ENCODE data around the gene ABTB1. TPM values are rescaled to one million over a fixed set of nuclear protein-coding genes. Genes with fewer than 3 reads are reported as not detected.
"Not testable (repeated sequence)": the region's sequence is repeated elsewhere in the genome, so short reads cannot be mapped to it uniquely, and the experiment has no call there.

ABTB1 gene
- total RNA-seq, 2 donors from 2014 or later, result 10.7 to 14.4 TPM

DNA sequence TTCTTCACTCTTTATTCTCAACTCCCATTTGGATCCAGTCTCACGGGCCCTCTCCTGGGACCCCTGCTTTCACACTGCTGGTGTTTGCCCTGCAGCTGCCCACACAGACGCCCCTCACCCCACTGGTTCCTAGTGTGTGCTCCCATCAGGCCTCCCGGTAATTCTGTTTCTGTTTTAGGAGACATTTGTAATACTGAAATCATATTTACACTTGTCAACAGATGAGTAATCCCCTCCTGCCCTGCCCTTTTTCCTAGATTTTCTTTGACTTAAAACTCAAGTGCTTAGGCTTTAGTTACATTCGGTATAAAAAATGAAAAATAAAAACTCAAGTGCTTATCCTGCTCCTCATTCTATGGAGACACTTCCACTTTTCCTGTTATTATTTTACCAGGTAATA lies 18.4 kb upstream of the ABTB1 start:
- Mint-ChIP-seq H3K27ac (no peak overlapping the region), H3K4me1 (no peaks in the 10 kb centered on the region), H3K4me3 (no peak overlapping the region), H3K9me3 (no peaks in the 10 kb centered on the region), H3K27me3 (ENCODE audit: insufficient read depth) (no peaks in the 10 kb centered on the region), H3K36me3 (ENCODE audit: low read depth) (no peaks in the 10 kb centered on the region)
- Histone ChIP-seq H3K9ac (ENCODE audit: extremely low read depth, low read length, poor library complexity, severe bottlenecking) (no peak overlapping the region), H3K36me3 (ENCODE audit: control insufficient read depth, insufficient read depth, low read length) (no peaks in the 10 kb centered on the region), H3K27ac (ENCODE audit: low read depth, low read length) (no peak overlapping the region), H3K9me3 (ENCODE audit: control insufficient read depth, low read length) (no peaks in the 10 kb centered on the region), H3K27me3 (ENCODE audit: control insufficient read depth, insufficient read depth, low read length, poor library complexity, severe bottlenecking) (no peaks in the 10 kb centered on the region), H3K4me3 (ENCODE audit: low read length) (no peak overlapping the region), H3K4me1 (ENCODE audit: control insufficient read depth, insufficient read depth, low read length) (no peaks in the 10 kb centered on the region)
- TF ChIP-seq, protein P1, sequence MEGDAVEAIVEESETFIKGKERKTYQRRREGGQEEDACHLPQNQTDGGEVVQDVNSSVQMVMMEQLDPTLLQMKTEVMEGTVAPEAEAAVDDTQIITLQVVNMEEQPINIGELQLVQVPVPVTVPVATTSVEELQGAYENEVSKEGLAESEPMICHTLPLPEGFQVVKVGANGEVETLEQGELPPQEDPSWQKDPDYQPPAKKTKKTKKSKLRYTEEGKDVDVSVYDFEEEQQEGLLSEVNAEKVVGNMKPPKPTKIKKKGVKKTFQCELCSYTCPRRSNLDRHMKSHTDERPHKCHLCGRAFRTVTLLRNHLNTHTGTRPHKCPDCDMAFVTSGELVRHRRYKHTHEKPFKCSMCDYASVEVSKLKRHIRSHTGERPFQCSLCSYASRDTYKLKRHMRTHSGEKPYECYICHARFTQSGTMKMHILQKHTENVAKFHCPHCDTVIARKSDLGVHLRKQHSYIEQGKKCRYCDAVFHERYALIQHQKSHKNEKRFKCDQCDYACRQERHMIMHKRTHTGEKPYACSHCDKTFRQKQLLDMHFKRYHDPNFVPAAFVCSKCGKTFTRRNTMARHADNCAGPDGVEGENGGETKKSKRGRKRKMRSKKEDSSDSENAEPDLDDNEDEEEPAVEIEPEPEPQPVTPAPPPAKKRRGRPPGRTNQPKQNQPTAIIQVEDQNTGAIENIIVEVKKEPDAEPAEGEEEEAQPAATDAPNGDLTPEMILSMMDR (conservative IDR thresholded peaks at IDR 0.05), result no peak
- no peak for DNase-seq
- WGBS, 2 experiments (ENCODE audit: insufficient coverage in 1 of 2, insufficient read length in 1 of 2), result 91 to 96% methylated on average over 3 to 4 of the region's 4 CpGs

DNA sequence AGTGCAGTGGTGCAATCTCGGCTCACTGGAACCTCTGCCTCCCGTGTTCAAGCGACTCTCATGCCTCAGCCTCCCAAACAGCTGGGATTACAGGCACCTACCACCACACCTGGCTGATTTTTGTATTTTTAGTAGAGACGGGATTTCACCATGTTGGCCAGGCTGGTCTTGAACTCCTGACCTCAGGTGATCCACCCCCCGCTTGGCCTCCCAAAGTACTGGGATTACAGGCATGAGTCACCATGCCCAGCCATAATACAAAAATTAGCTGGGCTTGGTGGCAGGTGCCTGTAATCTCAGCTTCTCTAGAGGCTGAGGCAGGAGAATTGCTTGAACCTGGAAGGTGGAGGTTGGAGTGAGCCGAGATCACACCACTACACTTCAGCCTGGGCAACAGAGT lies 17.8 kb upstream of the ABTB1 start:
- not testable (repeated sequence) for H3K4me1 ChIP-seq (ENCODE audit: control insufficient read depth, insufficient read depth, low read length); H3K36me3 ChIP-seq (ENCODE audit: control insufficient read depth, insufficient read depth, low read length); DNase-seq; H3K27ac ChIP-seq (ENCODE audit: low read depth, low read length); H3K27ac Mint-ChIP-seq; H3K4me3 ChIP-seq (ENCODE audit: low read length); H3K27me3 Mint-ChIP-seq (ENCODE audit: insufficient read depth); H3K4me3 Mint-ChIP-seq; H3K9me3 Mint-ChIP-seq; H3K9ac ChIP-seq (ENCODE audit: extremely low read depth, low read length, poor library complexity, severe bottlenecking); H3K27me3 ChIP-seq (ENCODE audit: control insufficient read depth, insufficient read depth, low read length, poor library complexity, severe bottlenecking); H3K36me3 Mint-ChIP-seq (ENCODE audit: low read depth); H3K4me1 Mint-ChIP-seq; H3K9me3 ChIP-seq (ENCODE audit: control insufficient read depth, low read length)
- WGBS, 2 experiments (ENCODE audit: insufficient coverage in 1 of 2, insufficient read length in 1 of 2), result 88 to 90% methylated on average over 2 to 5 of the region's 6 CpGs

DNA sequence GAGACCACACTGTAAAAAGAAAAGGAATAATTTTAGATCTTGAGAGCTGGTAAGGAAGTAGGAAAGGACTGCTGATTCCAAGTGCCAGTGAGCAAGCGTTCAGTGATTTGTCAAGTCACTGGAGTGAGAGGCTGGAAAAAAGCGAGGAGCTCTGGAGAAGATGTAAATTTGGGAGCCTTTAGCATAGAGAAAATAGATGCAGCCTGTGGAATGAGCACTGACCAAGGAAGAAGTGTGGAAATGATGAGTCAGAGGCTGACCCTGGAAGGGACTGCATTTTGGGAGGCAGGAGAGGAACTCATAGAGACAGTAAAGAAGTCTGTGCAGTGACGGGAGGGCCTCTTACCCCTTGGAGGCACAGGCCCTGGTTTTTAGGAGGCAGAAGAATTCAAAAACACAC lies 17.1 kb upstream of the ABTB1 start:
- no peaks in the 10 kb centered on the region for H3K4me1 Mint-ChIP-seq
- DNase-seq, result no peak
- WGBS, 2 experiments (ENCODE audit: insufficient coverage in 1 of 2, insufficient read length in 1 of 2), result 85 to 88% methylated on average over 2 to 3 of the region's 3 CpGs
- no peak overlapping the region for H3K4me3 Mint-ChIP-seq
- no peaks in the 10 kb centered on the region for H3K9me3 ChIP-seq (ENCODE audit: control insufficient read depth, low read length)
- H3K27ac ChIP-seq (ENCODE audit: low read depth, low read length), result no peak overlapping the region
- H3K27me3 Mint-ChIP-seq (ENCODE audit: insufficient read depth), result no peaks in the 10 kb centered on the region
- TF ChIP-seq, protein P1 (conservative IDR thresholded peaks at IDR 0.05), result no peak
- H3K4me3 ChIP-seq (ENCODE audit: low read length), result no peak overlapping the region
- no peaks in the 10 kb centered on the region for H3K9me3 Mint-ChIP-seq
- H3K27me3 ChIP-seq (ENCODE audit: control insufficient read depth, insufficient read depth, low read length, poor library complexity, severe bottlenecking), result no peaks in the 10 kb centered on the region
- H3K36me3 Mint-ChIP-seq (ENCODE audit: low read depth), result no peaks in the 10 kb centered on the region
- no peaks in the 10 kb centered on the region for H3K36me3 ChIP-seq (ENCODE audit: control insufficient read depth, insufficient read depth, low read length)
- H3K27ac Mint-ChIP-seq, result peak overlapping the region; percentile 17
- H3K4me1 ChIP-seq (ENCODE audit: control insufficient read depth, insufficient read depth, low read length), result no peaks in the 10 kb centered on the region
- H3K9ac ChIP-seq (ENCODE audit: extremely low read depth, low read length, poor library complexity, severe bottlenecking), result no peak overlapping the region

DNA sequence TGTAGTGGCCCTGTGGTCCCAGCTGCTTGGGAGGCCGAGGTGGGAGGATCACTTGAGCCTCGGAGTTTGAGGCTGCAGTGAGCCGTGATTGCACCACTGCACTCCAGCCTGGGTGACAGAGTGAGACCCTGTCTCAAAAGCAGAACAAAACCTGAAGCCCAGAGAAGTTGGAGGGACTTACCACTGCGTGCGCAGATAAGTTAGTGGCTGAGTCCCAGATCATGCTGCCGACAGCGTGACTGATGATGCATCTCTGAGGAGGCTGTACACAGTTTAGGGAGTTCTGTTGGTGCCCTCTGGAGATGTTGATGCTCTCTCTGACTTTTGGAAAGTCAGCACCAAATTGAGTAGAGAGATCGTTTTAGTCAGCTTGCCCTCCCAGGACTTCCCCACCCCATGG lies 15.8 kb upstream of the ABTB1 start:
- Histone ChIP-seq H3K4me1 (ENCODE audit: control insufficient read depth, insufficient read depth, low read length) (no peaks in the 10 kb centered on the region), H3K4me3 (ENCODE audit: low read length) (no peak overlapping the region), H3K9me3 (ENCODE audit: control insufficient read depth, low read length) (no peaks in the 10 kb centered on the region), H3K27me3 (ENCODE audit: control insufficient read depth, insufficient read depth, low read length, poor library complexity, severe bottlenecking) (no peaks in the 10 kb centered on the region), H3K9ac (ENCODE audit: extremely low read depth, low read length, poor library complexity, severe bottlenecking) (no peak overlapping the region), H3K27ac (ENCODE audit: low read depth, low read length) (no peak overlapping the region), H3K36me3 (ENCODE audit: control insufficient read depth, insufficient read depth, low read length) (no peaks in the 10 kb centered on the region)
- Mint-ChIP-seq H3K27ac (no peak overlapping the region), H3K36me3 (ENCODE audit: low read depth) (no peaks in the 10 kb centered on the region), H3K9me3 (no peaks in the 10 kb centered on the region), H3K4me1 (no peaks in the 10 kb centered on the region), H3K4me3 (no peak overlapping the region), H3K27me3 (ENCODE audit: insufficient read depth) (no peaks in the 10 kb centered on the region)
- WGBS, 2 experiments (ENCODE audit: insufficient coverage in 1 of 2, insufficient read length in 1 of 2), result 86 to 95% methylated on average over 7 to 8 of the region's 8 CpGs
- DNase-seq, result no peak
- TF ChIP-seq, protein P1 (conservative IDR thresholded peaks at IDR 0.05), result no peak

All from endodermal cell (in vitro differentiated cells).